Measurements from ENCODE around the gene WSB2.

DNA sequence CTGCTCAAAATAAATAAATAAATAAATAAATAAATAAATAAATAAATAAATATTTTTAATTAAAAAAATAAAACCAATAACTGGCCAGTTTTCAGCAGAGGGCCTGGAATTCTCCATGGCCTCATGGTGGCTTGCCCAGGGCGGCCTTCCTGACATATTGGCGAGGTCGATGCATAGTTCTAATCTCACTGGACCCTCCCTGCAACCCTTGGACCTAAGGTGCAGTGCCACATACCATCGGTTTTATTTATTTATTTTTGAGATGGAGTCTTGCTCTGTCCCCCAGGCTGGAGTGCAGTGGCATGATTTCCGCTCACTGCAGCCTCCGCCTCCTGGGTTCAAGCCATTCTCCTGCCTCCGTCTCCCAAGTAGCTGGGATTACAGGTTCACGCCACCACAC is 46.7 kb upstream of the WSB2 start:
- TF ChIP-seq, protein P1, sequence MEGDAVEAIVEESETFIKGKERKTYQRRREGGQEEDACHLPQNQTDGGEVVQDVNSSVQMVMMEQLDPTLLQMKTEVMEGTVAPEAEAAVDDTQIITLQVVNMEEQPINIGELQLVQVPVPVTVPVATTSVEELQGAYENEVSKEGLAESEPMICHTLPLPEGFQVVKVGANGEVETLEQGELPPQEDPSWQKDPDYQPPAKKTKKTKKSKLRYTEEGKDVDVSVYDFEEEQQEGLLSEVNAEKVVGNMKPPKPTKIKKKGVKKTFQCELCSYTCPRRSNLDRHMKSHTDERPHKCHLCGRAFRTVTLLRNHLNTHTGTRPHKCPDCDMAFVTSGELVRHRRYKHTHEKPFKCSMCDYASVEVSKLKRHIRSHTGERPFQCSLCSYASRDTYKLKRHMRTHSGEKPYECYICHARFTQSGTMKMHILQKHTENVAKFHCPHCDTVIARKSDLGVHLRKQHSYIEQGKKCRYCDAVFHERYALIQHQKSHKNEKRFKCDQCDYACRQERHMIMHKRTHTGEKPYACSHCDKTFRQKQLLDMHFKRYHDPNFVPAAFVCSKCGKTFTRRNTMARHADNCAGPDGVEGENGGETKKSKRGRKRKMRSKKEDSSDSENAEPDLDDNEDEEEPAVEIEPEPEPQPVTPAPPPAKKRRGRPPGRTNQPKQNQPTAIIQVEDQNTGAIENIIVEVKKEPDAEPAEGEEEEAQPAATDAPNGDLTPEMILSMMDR (IDR thresholded peaks at IDR 0.05) = no peak
- no peak for TF ChIP-seq POLR2A (IDR thresholded peaks at IDR 0.05)
